Measurements from ENCODE around the gene FITM1. TPM values are rescaled to one million over a fixed set of nuclear protein-coding genes. Genes with fewer than 3 reads are reported as not detected.

FITM1 gene
- polyA plus RNA-seq, 3 donors: 2.1 TPM; not detected in 2

DNA sequence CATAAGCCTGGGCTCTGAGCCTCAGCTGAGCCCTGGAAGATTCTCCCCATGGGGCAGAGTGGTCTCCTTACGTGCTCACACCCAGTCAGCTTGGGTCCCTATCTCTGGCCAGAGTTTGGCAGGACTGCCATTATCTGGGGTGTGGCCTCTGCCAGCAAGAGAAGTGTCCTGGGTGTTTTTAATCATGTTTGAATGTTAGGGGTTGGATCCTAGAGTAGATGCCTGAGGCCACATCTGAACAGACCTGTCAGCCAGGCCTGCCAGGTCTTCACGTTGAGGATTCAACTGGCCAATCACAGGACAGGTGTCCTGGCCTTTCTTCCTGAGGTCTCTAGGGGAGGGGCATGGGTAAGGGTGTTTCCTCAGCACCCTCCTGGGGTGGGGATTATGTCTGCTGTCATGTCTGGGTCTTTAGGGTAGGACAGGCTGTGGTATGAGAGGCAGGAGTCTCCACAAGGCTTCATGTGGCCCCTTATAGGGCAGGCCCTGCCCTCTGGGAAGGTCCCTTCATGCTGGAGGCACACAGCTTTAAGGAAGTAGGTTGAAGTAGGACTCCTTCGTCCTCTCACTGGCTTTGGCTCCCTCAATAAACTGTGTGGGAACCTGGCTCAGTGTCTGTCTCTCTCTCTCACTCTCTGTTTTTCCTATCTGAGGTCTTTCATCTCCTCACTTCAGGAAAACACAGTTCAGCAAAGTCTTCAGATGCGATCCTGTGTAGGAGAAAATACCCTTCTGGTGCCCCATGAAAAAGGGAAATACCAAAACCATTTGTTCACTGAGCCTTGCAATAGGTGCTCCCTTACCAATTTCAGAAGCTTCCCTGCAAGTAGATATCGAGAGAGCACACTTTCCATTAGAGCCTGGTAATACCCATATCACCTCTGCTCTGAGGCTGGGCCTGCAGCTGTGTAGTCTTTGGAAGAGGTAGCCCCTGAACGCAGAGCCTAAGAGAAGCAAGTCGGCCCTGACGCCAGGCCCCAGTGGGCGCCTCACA lies 6.7 kb upstream of the FITM1 start:
- Histone ChIP-seq H3K9ac (ENCODE audit: insufficient read depth, low read length, poor library complexity, severe bottlenecking) (no peak overlapping the region), H3K79me2 (ENCODE audit: insufficient read depth, low read length) (no peaks in the 10 kb centered on the region), H3K9me3 (replicated peaks in 1 of 2; ENCODE audit: control insufficient read depth in 1 of 2, insufficient read depth in 1 of 2, low read length in 2 of 2) (no peaks in the 10 kb centered on the region), H3K27me3 (ENCODE audit: control insufficient read depth in 2 of 2, insufficient read depth in 2 of 2, low read length in 2 of 2) (no peaks in the 10 kb centered on the region), H3K4me3 (replicated peaks in 1 of 3; ENCODE audit: low read depth in 2 of 3, low read length in 3 of 3) (no peak overlapping the region), H3K27ac (ENCODE audit: low read depth in 1 of 2, low read length in 2 of 2) (peak overlapping the region in 1 of 2 donors; percentile 24), H3K4me2 (replicated peaks; ENCODE audit: extremely low read depth, low read length, poor library complexity, severe bottlenecking) (no peak overlapping the region), H2AFZ (ENCODE audit: insufficient read depth, low read depth, low read length, poor library complexity, severe bottlenecking) (no peak overlapping the region), H3K4me1 (ENCODE audit: control insufficient read depth in 1 of 2, insufficient read depth in 2 of 2, low read length in 2 of 2) (no peaks in the 10 kb centered on the region), H4K20me1 (ENCODE audit: insufficient read depth, low read length) (no peaks in the 10 kb centered on the region), H3K36me3 (replicated peaks in 1 of 2; ENCODE audit: control insufficient read depth in 1 of 2, insufficient read depth in 2 of 2, low read length in 2 of 2) (peaks cover 51 to 61% of the 10 kb centered on the region in 2 donors)
- Mint-ChIP-seq H3K36me3 (peaks cover 46 to 73% of the 10 kb centered on the region in 2 donors), H3K4me3 (no peak overlapping the region), H3K4me1 (peaks cover 4% of the 10 kb centered on the region), H3K27me3 (ENCODE audit: low read depth in 3 of 3) (peaks cover 0 to 5% (median 0%) of the 10 kb centered on the region in 3 donors), H3K9me3 (no peaks in the 10 kb centered on the region), H3K27ac (peak overlapping the region in 6 of 7 donors; percentile 23 to 72 (median 41))
- DNase-seq: no peak
- 100% methylated on average over 4 of the region's 9 CpGs for WGBS (ENCODE audit: insufficient coverage)
- intact Hi-C loops (cut with micrococcal nuclease): no loop called here
- TF ChIP-seq, protein P1, sequence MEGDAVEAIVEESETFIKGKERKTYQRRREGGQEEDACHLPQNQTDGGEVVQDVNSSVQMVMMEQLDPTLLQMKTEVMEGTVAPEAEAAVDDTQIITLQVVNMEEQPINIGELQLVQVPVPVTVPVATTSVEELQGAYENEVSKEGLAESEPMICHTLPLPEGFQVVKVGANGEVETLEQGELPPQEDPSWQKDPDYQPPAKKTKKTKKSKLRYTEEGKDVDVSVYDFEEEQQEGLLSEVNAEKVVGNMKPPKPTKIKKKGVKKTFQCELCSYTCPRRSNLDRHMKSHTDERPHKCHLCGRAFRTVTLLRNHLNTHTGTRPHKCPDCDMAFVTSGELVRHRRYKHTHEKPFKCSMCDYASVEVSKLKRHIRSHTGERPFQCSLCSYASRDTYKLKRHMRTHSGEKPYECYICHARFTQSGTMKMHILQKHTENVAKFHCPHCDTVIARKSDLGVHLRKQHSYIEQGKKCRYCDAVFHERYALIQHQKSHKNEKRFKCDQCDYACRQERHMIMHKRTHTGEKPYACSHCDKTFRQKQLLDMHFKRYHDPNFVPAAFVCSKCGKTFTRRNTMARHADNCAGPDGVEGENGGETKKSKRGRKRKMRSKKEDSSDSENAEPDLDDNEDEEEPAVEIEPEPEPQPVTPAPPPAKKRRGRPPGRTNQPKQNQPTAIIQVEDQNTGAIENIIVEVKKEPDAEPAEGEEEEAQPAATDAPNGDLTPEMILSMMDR (IDR thresholded peaks at IDR 0.05): no peak

DNA sequence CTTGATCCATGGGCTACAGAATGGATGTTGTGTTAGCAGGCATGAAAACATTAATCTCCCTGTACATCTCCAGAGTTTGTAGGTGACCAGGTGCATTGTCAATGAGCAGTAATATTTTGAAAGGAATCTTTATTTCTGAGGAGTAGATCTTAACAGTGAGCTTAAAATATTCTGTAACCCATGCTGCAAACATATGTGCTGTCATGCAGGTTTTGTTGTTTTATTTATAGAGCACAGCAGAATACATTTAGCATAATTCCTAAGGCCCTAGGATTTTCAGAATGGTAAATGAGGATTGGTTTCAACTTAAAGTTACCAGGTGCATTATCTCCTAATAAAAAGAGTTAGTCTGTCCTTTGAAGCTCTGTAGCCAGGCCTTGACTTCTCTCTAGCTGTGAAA lies 3.5 kb upstream of the FITM1 start:
- Histone ChIP-seq H3K36me3 (replicated peaks in 1 of 2; ENCODE audit: control insufficient read depth in 1 of 2, insufficient read depth in 2 of 2, low read length in 2 of 2) (peaks cover 22 to 29% of the 10 kb centered on the region in 2 donors), H3K79me2 (ENCODE audit: insufficient read depth, low read length) (no peaks in the 10 kb centered on the region), H3K9me3 (replicated peaks in 1 of 2; ENCODE audit: control insufficient read depth in 1 of 2, insufficient read depth in 1 of 2, low read length in 2 of 2) (no peaks in the 10 kb centered on the region), H4K20me1 (ENCODE audit: insufficient read depth, low read length) (no peaks in the 10 kb centered on the region), H2AFZ (ENCODE audit: insufficient read depth, low read depth, low read length, poor library complexity, severe bottlenecking) (no peak overlapping the region), H3K4me3 (replicated peaks in 1 of 3; ENCODE audit: low read depth in 2 of 3, low read length in 3 of 3) (no peak overlapping the region), H3K4me1 (ENCODE audit: control insufficient read depth in 1 of 2, insufficient read depth in 2 of 2, low read length in 2 of 2) (peaks cover 5 to 7% of the 10 kb centered on the region in 2 donors), H3K27me3 (ENCODE audit: control insufficient read depth in 2 of 2, insufficient read depth in 2 of 2, low read length in 2 of 2) (no peaks in the 10 kb centered on the region), H3K9ac (ENCODE audit: insufficient read depth, low read length, poor library complexity, severe bottlenecking) (no peak overlapping the region), H3K4me2 (replicated peaks; ENCODE audit: extremely low read depth, low read length, poor library complexity, severe bottlenecking) (no peak overlapping the region), H3K27ac (ENCODE audit: low read depth in 1 of 2, low read length in 2 of 2) (no peak overlapping the region)
- Mint-ChIP-seq H3K27ac (no peak overlapping the region), H3K27me3 (ENCODE audit: low read depth in 3 of 3) (peaks cover 0 to 2% (median 0%) of the 10 kb centered on the region in 3 donors), H3K36me3 (peaks cover 22 to 51% of the 10 kb centered on the region in 2 donors), H3K9me3 (no peaks in the 10 kb centered on the region), H3K4me3 (no peak overlapping the region), H3K4me1 (peaks cover 13% of the 10 kb centered on the region)
- intact Hi-C loops (cut with micrococcal nuclease): no loop called here
- no peak for DNase-seq
- TF ChIP-seq, protein P1 (IDR thresholded peaks at IDR 0.05): no peak
